Measurements from ENCODE around the gene SP100. TPM values are rescaled to one million over a fixed set of nuclear protein-coding genes. Genes with fewer than 3 reads are reported as not detected.

SP100 gene
- total and polyA plus RNA-seq, 9 donors, result 13.9 to 23.6 (median 18.0) TPM

DNA sequence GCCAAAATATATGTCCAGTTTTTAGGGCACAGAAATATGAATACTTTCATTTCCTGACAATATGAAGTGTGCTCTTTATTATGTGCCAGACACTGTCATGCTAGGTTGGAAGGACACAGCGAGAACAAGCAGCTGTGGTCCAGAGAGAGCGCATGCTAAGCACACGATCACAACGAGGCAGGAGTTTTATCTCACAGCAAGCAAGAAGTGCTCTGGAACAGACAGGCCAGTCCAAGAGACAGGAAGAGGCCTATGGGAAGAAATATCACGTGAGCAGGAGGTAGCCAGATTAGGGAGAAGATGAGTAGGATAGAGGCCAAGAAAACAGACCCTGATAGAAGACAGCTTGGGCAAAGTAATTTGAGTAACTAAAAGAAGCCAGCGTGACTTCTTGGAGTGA lies 161.1 kb downstream of the SP100 start:
- no peak overlapping the region for H3K4me3 ChIP-seq (ENCODE audit: low read length)

DNA sequence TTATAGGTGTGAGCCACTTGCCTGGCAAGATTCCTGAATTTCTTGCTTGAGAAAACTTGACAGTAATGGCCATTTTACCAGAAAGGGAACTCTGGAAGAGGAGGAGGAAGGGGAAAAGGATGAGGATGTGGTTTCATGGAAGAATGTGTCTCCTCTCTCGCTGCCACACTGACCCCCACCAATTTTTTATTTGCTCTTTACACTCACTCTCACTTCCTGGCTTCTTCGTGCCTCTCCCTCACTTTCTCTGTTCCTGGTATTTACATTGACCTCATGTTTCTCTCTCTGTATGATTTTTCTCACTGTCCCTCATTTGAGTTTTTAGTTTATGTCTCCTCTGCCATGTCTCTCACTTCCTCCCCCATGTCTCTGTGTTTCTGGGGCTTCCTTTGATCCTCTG lies 162.1 kb downstream of the SP100 start:
- 17% methylated on average over 1 of the region's 2 CpGs for WGBS (ENCODE audit: insufficient coverage)
- H3K4me3 ChIP-seq (ENCODE audit: low read length), result no peak overlapping the region
- DNase-seq, result no peak

More for the DNA sequence above, 161.1 kb downstream of the SP100 start:
- Histone ChIP-seq H3K4me1 (ENCODE audit: control insufficient read depth, insufficient read depth, low read length) (no peaks in the 10 kb centered on the region), H3K9me3 (replicated peaks; ENCODE audit: control insufficient read depth, low read depth, low read length) (no peaks in the 10 kb centered on the region), H3K27ac (ENCODE audit: low read length) (no peak overlapping the region), H3K36me3 (ENCODE audit: control insufficient read depth, insufficient read depth, low read length) (no peaks in the 10 kb centered on the region), H3K27me3 (ENCODE audit: control insufficient read depth, insufficient read depth, low read length) (no peaks in the 10 kb centered on the region)
- no peak for DNase-seq
- 63% methylated on average over 6 of the region's 6 CpGs for WGBS (ENCODE audit: insufficient coverage)

DNA sequence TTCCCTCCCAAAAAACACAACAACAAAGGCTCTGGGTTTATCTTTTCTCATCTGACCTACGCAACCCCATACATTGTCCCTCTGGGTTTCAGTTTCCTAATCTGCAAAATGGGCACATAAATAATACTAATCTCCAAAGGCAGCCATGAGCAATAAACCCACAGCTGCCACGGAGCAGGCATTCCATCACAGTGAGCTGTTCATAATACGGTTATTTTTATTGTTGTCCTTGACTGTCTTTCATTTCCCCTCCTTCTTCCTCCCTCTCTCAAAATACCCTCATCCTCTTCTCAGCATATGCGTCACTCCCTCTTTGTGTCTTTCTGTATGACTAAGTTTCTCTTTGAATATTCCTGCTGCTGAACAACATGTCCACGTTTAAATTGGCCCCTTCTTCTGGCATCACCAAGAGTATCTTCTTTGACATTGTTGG lies 166.9 kb downstream of the SP100 start:
- 77% methylated on average over 5 of the region's 5 CpGs for WGBS (ENCODE audit: insufficient coverage)
- DNase-seq, result no peak
- Histone ChIP-seq H3K4me3 (ENCODE audit: low read length) (no peak overlapping the region), H3K9me3 (replicated peaks; ENCODE audit: control insufficient read depth, low read depth, low read length) (no peaks in the 10 kb centered on the region), H3K4me1 (ENCODE audit: control insufficient read depth, insufficient read depth, low read length) (no peaks in the 10 kb centered on the region), H3K36me3 (ENCODE audit: control insufficient read depth, insufficient read depth, low read length) (no peaks in the 10 kb centered on the region), H3K27ac (ENCODE audit: low read length) (no peak overlapping the region), H3K27me3 (ENCODE audit: control insufficient read depth, insufficient read depth, low read length) (no peaks in the 10 kb centered on the region)

More for the DNA sequence above, 162.1 kb downstream of the SP100 start:
- Histone ChIP-seq H3K27ac (ENCODE audit: low read length) (no peak overlapping the region), H3K27me3 (ENCODE audit: control insufficient read depth, insufficient read depth, low read length) (no peaks in the 10 kb centered on the region), H3K9me3 (replicated peaks; ENCODE audit: control insufficient read depth, low read depth, low read length) (no peaks in the 10 kb centered on the region), H3K4me1 (ENCODE audit: control insufficient read depth, insufficient read depth, low read length) (no peaks in the 10 kb centered on the region), H3K36me3 (ENCODE audit: control insufficient read depth, insufficient read depth, low read length) (no peaks in the 10 kb centered on the region)

DNA sequence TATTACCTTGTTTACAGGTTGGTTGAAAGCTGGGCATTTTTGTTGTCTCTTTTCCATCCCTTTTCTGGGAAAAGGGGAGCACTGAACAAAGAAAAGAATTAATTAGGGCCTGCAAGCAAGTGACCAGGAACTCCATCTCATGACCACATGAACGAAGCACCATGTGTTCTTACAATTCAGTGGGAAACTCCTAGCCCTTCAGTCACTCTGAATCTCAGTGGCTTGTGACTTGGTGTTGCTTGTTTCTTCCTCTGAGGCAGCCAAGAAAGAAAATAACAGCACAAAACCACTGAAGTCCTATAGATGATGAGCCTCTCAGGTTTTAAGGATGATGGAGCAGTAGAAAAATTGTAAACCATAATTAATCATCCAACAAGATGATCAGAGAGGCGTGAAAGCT lies 167.6 kb downstream of the SP100 start:
- Histone ChIP-seq H3K4me3 (ENCODE audit: low read length) (no peak overlapping the region), H3K36me3 (ENCODE audit: control insufficient read depth, insufficient read depth, low read length) (no peaks in the 10 kb centered on the region), H3K9me3 (replicated peaks; ENCODE audit: control insufficient read depth, low read depth, low read length) (no peaks in the 10 kb centered on the region), H3K27me3 (ENCODE audit: control insufficient read depth, insufficient read depth, low read length) (no peaks in the 10 kb centered on the region), H3K27ac (ENCODE audit: low read length) (no peak overlapping the region), H3K4me1 (ENCODE audit: control insufficient read depth, insufficient read depth, low read length) (no peaks in the 10 kb centered on the region)
- DNase-seq, result no peak
- no CpG with 5 or more reads among the region's 2 CpGs for WGBS (ENCODE audit: insufficient coverage)

DNA sequence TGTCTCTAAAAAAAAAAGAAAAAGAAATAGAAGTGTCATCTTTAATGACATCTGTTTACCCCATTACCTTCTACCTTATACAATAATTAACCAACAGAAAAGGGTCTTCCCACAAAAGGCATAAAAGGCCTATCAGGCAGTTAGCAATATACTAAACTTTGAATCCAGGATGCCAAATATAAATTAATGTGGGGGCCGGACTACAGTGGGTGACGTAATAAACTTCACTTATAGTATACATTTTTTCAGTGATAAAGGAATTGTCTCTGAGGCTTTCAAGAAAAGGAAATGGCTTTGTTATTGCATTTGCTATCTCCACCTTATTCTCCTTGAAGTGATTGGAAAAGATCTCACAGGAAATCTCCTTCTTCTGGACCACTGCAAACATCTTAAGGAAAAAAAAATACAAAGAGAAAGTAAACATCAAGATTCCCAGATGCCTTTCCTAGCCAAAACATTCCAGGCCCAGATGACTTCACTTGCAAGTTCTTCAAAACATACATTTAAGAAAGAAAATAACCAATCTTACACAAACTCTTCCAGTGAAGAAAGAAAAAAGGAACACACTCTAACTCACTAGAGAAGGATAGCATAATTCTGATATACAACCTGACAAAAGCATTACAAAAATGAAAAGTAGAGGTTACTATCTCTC lies 170.5 kb downstream of the SP100 start:
- Histone ChIP-seq H3K36me3 (ENCODE audit: control insufficient read depth, insufficient read depth, low read length) (no peaks in the 10 kb centered on the region), H3K4me1 (ENCODE audit: control insufficient read depth, insufficient read depth, low read length) (no peaks in the 10 kb centered on the region), H3K4me3 (ENCODE audit: low read length) (no peak overlapping the region), H3K9me3 (replicated peaks; ENCODE audit: control insufficient read depth, low read depth, low read length) (no peaks in the 10 kb centered on the region), H3K27me3 (ENCODE audit: control insufficient read depth, insufficient read depth, low read length) (no peaks in the 10 kb centered on the region), H3K27ac (ENCODE audit: low read length) (no peak overlapping the region)
- peak; percentile 15 for DNase-seq
- no CpG with 5 or more reads among the region's 2 CpGs for WGBS (ENCODE audit: insufficient coverage)

DNA sequence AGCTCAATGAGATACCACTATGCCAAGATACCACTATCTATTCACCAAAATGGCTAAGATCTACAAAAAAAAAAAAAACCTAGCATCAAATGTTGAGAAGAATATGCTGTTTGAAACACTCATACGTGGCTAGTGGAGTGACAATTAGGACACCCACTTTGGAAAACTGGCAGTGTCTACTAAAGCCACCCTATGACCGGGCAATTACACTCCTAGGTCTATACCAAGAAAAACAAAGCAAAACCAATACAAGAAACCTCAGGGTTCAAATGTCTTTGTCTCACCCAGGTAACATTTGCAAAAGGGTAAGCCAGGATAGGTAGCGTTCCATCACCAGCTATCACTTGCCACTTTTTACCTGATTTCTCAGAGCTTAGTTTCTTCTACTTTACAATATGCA lies 173.0 kb downstream of the SP100 start:
- Histone ChIP-seq H3K4me3 (ENCODE audit: low read length) (no peak overlapping the region), H3K4me1 (ENCODE audit: control insufficient read depth, insufficient read depth, low read length) (no peaks in the 10 kb centered on the region), H3K27me3 (ENCODE audit: control insufficient read depth, insufficient read depth, low read length) (no peaks in the 10 kb centered on the region), H3K9me3 (replicated peaks; ENCODE audit: control insufficient read depth, low read depth, low read length) (no peaks in the 10 kb centered on the region), H3K27ac (ENCODE audit: low read length) (no peak overlapping the region), H3K36me3 (ENCODE audit: control insufficient read depth, insufficient read depth, low read length) (no peaks in the 10 kb centered on the region)
- no CpG with 5 or more reads among the region's 3 CpGs for WGBS (ENCODE audit: insufficient coverage)
- DNase-seq, result no peak

DNA sequence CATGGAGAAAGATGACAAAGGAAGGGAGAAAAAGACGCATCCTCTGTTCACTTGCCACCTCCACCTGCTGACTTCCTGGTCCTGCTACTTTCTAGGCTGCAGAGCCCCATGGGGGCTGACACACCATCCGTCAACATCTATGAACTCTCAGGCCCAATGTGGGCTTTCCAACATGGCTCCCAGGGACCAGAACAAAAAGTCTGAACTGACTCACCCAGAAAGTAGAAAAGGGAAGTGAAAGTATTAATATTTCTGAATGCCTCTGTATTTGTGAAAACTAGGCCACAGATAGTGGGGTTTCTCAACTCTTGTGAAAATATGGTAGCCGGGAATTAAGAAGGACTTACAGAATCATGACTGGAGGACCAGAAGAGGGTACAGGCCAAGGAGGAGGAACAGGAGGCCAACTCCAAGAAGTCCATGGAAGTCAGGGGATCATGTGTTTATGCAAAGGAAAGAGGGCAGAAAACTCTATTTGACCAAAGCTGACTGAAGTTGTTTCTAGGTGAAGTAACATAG lies 173.6 kb downstream of the SP100 start:
- 73% methylated on average over 1 of the region's 3 CpGs for WGBS (ENCODE audit: insufficient coverage)

DNA sequence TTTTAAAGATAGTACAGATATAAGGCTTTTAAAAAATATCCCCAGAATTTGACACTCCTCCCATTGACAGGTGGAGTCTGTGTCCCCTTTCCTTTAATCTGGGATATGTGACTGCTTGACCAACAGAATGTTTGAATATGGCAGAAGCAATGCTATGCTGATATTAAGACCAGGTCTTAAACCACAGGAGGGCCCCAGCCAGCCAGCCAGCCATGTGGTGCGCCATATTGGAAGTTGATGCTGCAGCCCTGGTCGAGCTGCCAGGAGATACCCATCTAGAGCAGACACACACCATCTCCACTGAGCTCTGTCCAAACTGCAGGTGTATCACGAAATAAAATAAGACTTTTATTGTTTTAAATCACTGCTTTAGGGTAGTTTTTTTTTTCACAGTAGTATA lies 174.3 kb downstream of the SP100 start:
- H3K9me3 ChIP-seq (replicated peaks; ENCODE audit: control insufficient read depth, low read depth, low read length), result no peaks in the 10 kb centered on the region
- WGBS (ENCODE audit: insufficient coverage), result no CpG with 5 or more reads among the region's 3 CpGs
- H3K4me3 ChIP-seq (ENCODE audit: low read length), result no peak overlapping the region
- no peaks in the 10 kb centered on the region for H3K4me1 ChIP-seq (ENCODE audit: control insufficient read depth, insufficient read depth, low read length)
- H3K27ac ChIP-seq (ENCODE audit: low read length), result no peak overlapping the region
- no peak for DNase-seq
- H3K27me3 ChIP-seq (ENCODE audit: control insufficient read depth, insufficient read depth, low read length), result no peaks in the 10 kb centered on the region
- no peaks in the 10 kb centered on the region for H3K36me3 ChIP-seq (ENCODE audit: control insufficient read depth, insufficient read depth, low read length)

More for the DNA sequence above, 173.6 kb downstream of the SP100 start:
- Histone ChIP-seq H3K27me3 (ENCODE audit: control insufficient read depth, insufficient read depth, low read length) (no peaks in the 10 kb centered on the region), H3K27ac (ENCODE audit: low read length) (no peak overlapping the region), H3K4me3 (ENCODE audit: low read length) (no peak overlapping the region), H3K36me3 (ENCODE audit: control insufficient read depth, insufficient read depth, low read length) (no peaks in the 10 kb centered on the region), H3K9me3 (replicated peaks; ENCODE audit: control insufficient read depth, low read depth, low read length) (no peaks in the 10 kb centered on the region), H3K4me1 (ENCODE audit: control insufficient read depth, insufficient read depth, low read length) (no peaks in the 10 kb centered on the region)
- peak; percentile 4 for DNase-seq

DNA sequence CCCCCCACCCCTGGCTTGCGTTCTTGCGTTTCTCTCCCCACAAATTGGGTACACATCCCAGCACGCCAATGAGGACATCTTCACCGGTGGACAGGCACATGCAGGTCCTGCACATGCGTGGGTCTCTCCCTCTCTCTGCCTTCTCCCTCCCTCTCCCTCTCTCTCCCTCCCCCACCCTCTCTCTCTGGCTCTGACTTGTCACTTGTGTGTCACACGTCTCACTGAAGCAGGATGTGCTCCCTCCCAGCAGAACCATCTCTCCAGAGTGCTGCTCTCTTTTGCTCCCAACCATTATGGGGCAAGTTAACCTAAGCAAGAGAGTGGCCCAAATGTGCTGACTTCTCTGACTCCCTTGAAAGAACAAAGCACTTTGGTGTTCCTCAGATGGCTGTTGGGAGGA lies 175.8 kb downstream of the SP100 start:
- WGBS (ENCODE audit: insufficient coverage), result 68% methylated on average over 6 of the region's 6 CpGs
- H3K4me3 ChIP-seq (ENCODE audit: low read length), result no peak overlapping the region
- no peaks in the 10 kb centered on the region for H3K9me3 ChIP-seq (replicated peaks; ENCODE audit: control insufficient read depth, low read depth, low read length)
- no peak for DNase-seq
- H3K27ac ChIP-seq (ENCODE audit: low read length), result no peak overlapping the region
- no peaks in the 10 kb centered on the region for H3K27me3 ChIP-seq (ENCODE audit: control insufficient read depth, insufficient read depth, low read length)
- H3K4me1 ChIP-seq (ENCODE audit: control insufficient read depth, insufficient read depth, low read length), result no peaks in the 10 kb centered on the region
- no peaks in the 10 kb centered on the region for H3K36me3 ChIP-seq (ENCODE audit: control insufficient read depth, insufficient read depth, low read length)

DNA sequence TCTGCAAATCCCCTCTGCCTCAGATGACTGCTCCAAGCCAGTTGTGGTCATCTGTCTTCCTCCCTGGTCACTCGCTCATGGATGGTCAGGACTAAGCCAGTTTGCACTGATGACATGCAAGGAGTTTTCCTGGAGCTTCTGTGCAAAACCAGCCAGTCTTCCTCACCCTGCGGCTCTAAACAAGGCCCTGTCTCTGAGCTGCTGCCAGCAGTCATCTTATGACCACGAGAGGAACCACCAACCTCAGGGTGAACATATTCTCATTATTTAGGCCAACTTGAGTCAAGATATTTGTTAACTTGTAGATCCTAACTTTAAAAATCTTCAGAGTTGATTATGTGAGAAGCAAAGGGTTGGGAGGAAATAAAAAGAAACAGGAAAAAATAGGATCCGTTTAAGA lies 176.8 kb downstream of the SP100 start:
- WGBS (ENCODE audit: insufficient coverage), result 100% methylated on average over 1 of the region's 4 CpGs
- no peak overlapping the region for H3K4me3 ChIP-seq (ENCODE audit: low read length)
- H3K4me1 ChIP-seq (ENCODE audit: control insufficient read depth, insufficient read depth, low read length), result no peaks in the 10 kb centered on the region
- H3K27ac ChIP-seq (ENCODE audit: low read length), result no peak overlapping the region
- no peaks in the 10 kb centered on the region for H3K27me3 ChIP-seq (ENCODE audit: control insufficient read depth, insufficient read depth, low read length)
- no peaks in the 10 kb centered on the region for H3K9me3 ChIP-seq (replicated peaks; ENCODE audit: control insufficient read depth, low read depth, low read length)
- DNase-seq, result no peak
- no peaks in the 10 kb centered on the region for H3K36me3 ChIP-seq (ENCODE audit: control insufficient read depth, insufficient read depth, low read length)
